ENCODE results near the gene VAPB. TPM values are rescaled to one million over a fixed set of nuclear protein-coding genes. Genes with fewer than 3 reads are reported as not detected.
"Not testable (repeated sequence)": the region's sequence is repeated elsewhere in the genome, so short reads cannot be mapped to it uniquely, and the experiment has no call there.

Gene VAPB
- total RNA-seq: 12.3 and 13.5 TPM in 2 replicates

DNA sequence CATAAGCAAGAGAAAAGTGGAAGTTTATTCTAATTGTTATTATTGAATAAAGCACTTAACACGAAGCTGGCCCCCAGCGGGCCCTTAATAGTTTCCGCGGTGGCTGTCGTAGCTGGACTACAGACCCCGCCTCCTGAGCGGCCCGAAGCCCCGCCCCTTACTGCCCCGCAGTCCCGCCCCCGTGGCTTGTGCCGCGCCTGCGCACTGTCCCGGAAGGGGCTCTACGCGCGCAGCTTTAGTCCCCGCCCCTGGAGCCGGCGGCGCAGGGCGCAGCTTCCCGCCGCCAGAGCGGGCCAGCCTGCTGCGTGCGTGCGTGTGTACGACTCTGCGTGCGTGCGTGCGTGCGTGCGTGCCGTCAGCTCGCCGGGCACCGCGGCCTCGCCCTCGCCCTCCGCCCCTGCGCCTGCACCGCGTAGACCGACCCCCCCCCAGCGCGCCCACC is at the start of gene VAPB:
Gene VAPB (plus strand): TSS at position 348 of the 442 bp plus-strand sequence. CDS start 231 bp downstream, outside the sequence.
- peak; percentile 85 for DNase-seq (ENCODE audit: low read depth, low spot score)

DNA sequence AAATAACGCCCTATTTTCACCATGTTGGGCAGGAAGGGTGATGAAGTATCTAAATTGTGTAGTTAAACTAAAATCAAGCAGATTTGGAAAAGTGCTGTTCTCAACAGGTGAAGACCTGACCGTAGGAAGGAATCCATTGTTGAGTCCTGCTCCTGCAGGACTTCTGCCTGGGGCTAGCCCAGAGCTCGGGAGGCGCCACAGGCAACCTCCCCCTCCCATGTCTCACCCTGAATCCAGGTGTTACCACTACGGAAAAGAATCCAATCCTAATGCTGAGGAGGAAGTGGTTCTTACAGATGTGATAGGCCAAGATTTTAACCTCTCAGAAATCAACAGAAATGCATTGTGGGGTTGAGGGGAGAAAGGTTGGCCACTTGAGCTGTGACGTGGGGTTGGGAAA is 49.3 kb upstream of the VAPB start:
- no peak for DNase-seq (ENCODE audit: low read depth, low spot score)

DNA sequence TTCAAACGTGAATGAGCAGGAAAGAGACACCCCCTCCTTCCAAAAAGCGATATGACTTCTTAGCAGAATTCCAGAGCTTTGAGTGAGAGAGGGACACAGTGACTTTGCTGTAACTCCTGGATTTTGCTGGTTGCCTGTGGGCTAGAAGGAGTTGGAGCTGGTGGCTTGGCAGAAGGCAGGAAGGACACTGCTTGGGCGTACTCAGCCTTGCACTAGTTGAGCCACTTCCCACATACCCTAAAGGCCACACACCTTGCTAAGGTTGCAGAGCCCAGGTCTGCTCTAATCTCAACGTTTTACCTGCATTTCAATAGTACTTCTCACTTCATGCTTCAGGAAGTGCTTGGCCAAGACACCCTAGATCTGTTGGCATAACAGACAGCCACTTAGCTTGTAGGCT is 48.9 kb upstream of the VAPB start:
- DNase-seq (ENCODE audit: low read depth, low spot score): no peak

DNA sequence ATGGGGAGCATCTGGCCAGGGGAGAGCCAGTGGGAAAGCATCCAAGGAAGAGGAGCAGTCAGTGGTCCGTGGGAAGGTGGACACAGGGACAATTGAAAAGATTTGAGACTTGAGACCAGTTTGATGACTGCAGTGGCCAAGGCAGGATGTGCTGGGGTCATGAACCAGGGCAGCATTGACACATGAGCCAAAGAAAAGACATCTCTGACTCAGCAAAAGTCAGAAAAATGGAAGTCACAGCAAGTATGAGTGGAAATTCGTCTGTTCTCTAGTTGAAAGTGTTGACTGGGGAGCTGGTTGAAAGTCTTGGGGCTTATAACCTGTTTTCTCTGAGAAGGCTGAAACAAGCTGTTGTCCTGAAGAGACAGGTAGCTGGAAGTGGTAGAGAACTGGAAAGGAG is 48.2 kb upstream of the VAPB start:
- no peak for DNase-seq (ENCODE audit: low read depth, low spot score)

GRCh38 chr20:58342104-58342945 is 46.7 kb upstream of the VAPB start:
- DNase-seq (ENCODE audit: low read depth, low spot score): no peak

GRCh38 chr20:58344741-58345140 is 44.3 kb upstream of the VAPB start:
- DNase-seq (ENCODE audit: low read depth, low spot score): no peak

- DNase-seq (ENCODE audit: low read depth, low spot score): no peak
Measured at GRCh38 chr20:58349570-58349969, 39.5 kb upstream of the VAPB start.

- no peak for DNase-seq (ENCODE audit: low read depth, low spot score)
Measured at GRCh38 chr20:58352468-58352867, 36.6 kb upstream of the VAPB start.

DNA sequence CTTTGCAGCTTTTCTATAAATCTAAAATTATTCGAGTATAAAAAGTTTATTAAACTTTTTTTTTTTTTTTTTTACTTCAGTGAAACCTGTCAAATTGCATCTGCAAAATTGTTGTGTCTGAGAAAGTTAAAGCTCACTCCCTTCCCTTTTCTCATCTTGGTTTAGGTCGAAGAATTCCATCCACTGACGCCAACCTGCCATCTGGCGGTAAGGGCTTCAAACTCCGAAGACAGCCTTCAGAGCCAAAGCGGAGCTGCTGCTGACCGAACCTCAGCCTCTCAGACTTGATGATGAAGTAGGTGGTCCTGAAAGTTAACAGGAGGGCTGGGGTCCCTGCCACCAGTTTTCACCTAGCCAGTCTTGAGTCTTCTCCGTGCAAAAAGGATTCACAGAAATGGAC is 29.6 kb upstream of the VAPB start:
- no peak for DNase-seq (ENCODE audit: low read depth, low spot score)

DNA sequence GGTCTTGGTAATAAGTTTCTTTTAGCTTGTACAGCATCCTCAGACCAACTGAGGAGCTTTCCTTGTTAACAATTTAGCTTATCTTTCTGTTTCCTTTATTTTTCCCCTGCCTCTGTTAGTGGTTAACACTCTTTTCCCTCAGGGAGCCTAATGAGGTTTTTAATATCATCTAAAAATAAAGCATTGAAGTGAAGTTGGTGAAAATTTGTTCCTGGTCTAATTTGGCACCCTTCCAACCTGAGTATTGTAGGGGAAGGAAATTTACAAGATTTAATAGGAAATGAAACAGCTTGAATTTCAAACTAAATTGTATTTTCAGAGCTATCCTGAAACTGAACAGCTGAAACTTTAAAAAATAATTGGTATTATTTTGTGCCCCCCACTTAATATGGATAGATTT is 28.1 kb upstream of the VAPB start:
- DNase-seq (ENCODE audit: low read depth, low spot score): no peak

DNA sequence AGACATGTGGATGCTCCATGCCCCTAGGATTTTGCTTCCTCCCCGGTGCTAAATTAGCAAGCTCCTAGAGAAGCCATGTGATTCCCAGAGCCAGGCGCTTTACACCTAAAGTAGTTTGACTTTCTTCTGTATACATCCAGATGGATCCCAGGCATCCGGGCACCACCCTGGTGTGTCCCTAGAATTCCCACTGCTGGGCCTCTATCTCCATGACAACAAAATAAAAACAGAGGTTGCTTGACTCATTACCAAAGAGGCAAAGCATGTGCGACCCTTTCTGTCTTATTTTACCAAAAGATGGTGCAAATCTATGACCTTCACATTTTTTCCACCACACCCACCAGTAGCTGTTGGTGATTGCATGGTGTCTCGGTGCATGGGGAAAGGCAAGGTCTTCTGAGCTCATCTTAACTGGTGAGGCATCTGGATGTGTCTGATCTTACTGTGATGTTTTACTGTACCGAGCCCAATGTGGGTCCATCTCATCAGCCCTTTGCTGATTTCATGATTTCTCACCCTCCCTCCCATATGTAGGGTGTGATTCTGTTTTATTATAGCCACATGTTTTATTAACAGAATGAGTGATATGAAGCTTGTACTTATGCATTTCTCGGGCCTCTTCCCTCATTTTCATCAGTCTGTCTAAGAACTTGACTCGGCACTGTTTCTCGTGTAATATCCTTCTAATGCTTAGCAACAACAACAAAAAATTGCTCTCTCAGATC is 27.4 kb upstream of the VAPB start:
- no peak for DNase-seq (ENCODE audit: low read depth, low spot score)

GRCh38 chr20:58362206-58362516 is 26.9 kb upstream of the VAPB start:
- DNase-seq (ENCODE audit: low read depth, low spot score): no peak

- DNase-seq (ENCODE audit: low read depth, low spot score): no peak
Measured at GRCh38 chr20:58362970-58363369, 26.1 kb upstream of the VAPB start.

DNA sequence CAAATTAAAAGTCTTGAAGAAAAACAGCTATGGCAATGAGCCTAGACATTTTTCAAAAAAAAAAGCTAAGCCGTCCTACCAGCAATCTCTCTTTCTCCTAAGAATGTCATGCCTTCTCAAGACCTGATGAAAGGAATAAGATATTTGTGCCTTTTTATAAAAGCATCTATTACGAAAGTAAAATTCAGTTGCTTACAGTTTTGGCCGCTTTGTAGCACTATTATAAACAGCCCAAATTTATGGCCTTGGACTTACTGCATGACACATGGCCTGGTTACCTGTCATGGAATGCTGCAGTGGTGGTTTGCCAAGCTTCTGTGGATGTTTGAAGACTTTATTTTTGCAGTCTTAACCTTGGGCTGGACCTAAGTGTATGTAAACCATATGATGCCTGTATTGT is 22.2 kb upstream of the VAPB start:
- DNase-seq (ENCODE audit: low read depth, low spot score): no peak

DNA sequence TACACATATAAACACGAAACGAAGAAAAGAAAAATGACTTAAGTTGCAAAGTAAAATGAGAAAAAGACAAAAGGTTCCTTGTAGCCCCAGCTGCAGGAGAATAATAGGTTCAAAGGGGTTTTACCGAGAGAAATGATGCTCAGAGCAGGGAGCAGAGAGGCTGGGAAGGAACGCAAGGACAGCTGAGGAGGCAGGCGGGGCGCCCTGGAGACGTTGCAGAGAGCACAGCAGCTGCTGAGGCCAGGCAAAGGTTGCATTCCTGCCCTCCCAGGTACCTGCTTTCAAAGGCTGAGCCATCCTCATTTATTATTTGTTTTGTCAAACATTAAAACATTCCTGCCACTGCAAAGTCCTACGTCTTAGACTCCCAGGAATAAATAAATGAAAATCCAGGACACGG is 16.2 kb upstream of the VAPB start:
- no peak for DNase-seq (ENCODE audit: low read depth, low spot score)

GRCh38 chr20:58373296-58373695 is 15.7 kb upstream of the VAPB start:
- not testable (repeated sequence) for DNase-seq (ENCODE audit: low read depth, low spot score)

DNA sequence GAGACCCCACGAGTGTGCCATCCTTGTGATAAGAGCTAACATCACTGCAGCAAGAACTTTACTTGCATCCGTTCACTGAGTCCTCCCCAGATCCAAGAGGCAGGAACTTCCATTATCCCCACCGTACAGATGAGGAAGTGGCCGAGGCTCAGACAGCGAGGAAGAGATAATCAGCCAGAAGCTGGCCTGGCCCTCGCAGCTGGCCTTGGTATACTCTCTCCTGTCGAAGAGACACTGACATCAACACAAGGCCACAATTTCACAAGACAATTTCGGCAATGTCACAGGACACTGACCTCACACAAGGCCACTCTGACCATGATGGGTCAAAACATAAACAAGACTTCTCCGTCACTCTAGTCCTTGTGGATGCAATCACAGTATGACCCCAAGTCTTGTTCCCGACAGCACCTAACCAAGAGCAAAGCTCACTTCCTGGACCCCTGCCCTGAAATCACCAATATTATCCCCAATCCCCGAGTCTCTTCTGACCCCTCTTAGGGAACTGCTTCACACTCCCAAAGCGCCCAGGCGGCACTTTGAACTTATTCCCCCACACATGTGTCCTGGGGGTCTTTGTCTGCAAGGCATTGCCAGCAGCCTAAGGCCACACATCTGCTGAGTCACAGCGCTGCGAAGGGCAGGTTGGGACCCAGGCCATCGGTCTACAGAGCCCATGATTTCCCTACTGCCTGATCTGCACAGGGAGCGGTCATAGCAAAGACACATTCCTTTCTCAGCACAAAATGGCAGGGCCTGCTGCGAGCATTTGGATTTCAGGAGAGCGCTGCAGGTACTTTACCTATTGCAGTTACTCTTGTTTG is 14.8 kb upstream of the VAPB start:
- DNase-seq (ENCODE audit: low read depth, low spot score): no peak

- DNase-seq (ENCODE audit: low read depth, low spot score): no peak
Measured at GRCh38 chr20:58374906-58375758, 13.9 kb upstream of the VAPB start.

DNA sequence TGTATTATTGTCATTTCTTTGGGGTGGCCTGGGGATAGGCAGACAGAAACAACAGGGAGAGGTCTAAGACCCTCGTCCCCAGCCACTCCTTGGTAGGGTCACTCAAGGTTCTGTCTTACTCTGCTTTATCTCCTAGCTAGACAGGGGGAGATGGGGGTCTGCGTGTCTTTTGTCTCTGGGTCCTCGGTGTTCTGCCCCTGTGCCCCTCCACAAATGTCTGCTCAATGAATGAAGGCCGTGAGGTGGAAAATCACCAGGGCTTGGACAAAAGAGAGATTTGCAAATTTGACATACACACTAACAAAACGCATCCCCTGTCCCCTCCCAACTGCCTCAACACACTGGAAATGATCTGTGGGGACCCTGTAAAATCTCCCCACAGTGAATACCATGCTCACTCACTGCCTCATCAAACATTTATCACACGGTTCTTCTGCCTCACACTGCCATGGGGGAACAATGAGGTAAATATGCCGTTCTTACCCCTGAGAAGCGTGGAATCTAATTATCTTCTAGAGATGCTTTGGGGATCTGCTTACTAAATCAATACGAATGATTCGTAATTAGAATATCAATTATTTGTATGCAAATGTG is 13.2 kb upstream of the VAPB start:
- no peak for DNase-seq (ENCODE audit: low read depth, low spot score)

DNA sequence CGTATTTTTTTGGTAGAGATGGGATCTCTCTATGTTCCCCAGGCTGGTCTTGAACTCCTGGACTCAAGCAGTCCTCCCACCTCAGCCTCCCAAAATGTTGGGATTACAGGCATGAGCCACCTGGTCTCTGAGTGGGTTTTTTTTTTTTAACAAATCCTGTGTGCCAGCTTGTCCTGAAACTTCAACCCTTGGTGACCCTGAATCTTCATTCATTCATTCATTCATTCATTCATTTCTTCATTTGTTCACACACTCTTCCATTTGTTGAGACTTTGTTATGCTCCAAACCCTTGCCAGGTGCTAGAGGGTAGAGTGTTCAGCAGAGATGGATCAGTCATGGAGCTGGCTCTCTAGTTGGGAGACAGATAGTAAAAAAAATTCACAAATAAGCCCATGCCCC is 12.0 kb upstream of the VAPB start:
- no peak for DNase-seq (ENCODE audit: low read depth, low spot score)

All from pulmonary artery endothelial cell (primary cell).